Putamen (tissue), 1 donor: Measurements from ENCODE around the gene NSD2.
"Not testable (repeated sequence)": the region's sequence is repeated elsewhere in the genome, so short reads cannot be mapped to it uniquely, and the experiment has no call there.

Source experiments
- DNase-seq: peaks from one replicate; pipeline ENCODE4 v3.0.0-alpha.2; 2016; ENCODE audit warnings: low spot score

NSD2 gene

DNA sequence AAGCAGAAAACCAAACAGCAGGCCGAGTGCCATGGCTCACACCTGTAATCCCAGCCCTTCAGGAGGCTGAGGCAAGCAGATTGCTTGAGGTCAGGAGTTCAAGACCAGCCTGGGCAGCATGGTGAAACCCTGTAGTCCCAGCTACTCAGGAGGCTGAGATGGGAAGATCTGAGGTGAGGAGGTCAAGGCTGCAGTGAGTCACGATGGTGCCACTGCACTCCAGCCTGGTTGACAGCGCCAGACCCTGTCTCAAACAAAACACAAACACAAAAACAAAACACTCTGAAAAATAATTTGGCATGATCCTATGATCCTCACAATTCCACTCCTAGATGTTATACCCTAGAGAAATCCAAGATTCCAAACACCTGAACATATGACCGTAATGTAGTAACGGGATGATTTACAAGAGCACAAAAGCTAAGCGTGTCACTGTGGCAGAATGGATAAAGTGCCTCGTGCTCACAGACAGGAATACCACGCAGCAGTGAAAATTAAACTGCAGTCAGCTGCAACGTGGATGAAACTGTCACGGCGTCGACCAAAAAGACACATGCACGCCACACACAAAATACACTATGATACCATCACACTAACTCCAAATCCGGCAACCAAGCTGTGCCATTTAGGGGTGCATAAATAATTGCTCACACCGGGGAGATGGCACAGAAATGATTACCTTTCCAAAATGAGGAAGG, 135.9 kb downstream of the NSD2 start:
- DNase-seq: no peak

DNA sequence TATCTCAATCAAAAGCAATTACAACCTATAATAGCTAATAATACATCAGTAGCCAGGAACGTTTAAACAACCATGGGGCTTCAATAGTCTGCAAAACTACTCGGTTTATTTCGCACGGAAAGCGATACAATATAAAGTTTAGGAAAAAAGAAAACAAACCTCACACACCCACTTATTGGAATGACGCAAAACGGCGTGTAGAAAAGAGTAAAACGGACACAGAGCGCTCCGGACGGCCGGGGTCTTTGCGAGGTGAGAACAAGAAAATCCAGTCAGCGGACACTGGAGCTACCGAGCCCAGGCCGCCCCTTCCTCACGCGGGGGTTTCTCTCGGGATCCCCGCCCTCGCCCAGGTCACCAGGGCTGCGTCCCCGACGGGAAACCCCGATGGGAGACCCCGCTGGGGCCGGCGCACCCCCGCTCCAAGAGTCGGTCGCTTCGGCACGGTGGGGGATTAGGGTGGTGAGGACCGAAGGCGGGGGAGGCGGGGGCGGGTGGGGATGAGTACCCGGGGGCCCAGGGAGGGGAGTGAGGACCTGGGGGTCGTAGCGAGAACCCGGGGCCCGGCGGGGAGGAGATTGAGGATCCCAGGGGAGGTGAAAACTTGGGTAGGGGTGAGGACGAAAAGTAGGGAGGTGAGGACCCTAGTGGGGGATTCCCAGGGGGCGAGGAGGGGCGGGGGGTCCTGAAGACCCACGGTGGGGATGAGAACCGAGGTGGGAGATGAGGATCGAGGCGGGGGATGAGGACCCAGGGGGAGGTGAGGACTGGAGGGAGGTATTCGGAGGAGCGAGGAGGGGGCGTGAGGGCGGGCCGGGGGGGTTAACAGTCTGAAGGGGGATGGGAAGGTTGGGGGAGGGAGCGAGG, 136.8 kb downstream of the NSD2 start:
- no peak for DNase-seq

DNA sequence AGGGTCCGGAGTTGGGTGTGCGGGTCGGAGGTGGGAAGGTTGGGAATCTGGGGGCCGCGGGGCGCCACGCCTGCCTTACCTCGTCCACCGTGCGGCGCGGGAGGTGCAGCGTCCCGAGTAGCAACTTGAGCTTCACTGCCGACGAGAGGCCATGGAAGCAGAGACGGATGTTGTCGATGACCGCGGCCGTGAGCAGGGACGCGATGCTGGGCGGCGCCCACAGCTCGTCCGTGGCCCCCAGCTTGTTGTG, 137.4 kb downstream of the NSD2 start:
- DNase-seq: no peak

DNA sequence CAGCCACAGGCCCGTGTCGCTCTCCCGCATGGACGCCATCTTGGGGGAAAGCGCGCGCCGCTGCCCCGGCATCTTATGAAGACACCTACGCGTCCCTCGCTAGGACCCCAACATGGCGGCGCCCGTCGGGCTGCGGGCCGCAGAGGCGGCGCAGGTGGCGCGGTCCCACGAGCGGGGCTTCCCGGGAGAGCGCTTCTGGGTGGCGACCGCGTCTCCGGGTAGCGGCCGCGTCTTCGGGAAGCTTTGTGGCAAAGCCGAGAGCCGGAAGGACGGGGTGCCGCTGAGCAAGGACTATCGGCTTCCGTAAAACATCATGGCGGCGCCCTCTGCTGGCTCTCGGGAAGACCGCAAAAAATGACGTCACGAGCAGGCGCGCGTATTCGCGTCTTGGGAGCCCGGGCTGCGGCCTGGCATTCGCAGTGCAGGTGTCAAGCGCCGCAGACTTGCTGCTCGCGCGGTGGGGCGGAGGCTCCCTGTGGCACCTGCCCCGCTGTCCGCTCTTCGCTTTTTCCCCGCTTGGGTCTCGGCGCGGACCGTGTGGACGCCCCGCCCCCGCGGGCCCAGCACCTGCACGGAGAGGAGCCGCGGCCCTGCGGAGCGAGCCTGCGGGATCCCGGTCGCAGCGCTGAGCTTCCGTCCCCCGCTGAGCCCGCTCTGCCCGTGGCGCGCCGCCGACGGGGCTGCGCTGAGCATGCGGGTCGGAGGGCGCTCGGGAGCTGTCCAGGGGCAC, 137.9 kb downstream of the NSD2 start, which contains the start of gene NELFA:
TSS of gene NELFA (minus strand) at position 54 of the 730 bp plus-strand sequence. CDS start at position 39, 15 bp downstream.
- peak; percentile 96 for DNase-seq

DNA sequence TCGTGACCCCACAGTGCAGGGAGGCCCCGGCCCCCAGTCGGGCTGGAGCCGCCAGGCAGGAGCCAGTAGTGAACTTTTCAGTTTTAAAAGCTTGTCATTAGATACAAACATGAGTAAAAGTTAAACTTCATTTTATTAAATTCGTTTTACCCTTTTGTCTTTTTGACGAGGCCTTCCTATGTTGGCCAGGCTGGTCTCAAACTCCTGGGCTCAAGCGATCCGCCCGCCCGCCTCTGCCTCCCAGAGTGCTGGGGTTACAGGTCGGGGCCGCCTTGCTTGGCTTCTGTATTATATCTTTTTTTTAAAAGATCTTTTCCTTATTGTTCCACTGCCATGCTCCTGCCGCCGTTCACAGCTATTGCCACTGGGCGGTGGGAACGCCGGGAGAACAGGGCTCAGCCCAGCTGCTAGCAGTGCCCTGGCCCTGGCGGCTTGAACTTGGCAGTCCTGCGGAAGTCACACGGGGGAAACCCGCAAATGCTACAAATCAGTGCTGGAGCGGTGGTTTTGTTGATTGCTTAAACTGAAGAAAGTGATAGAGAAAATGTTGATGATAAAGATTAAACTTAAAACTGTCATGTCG, 138.5 kb downstream of the NSD2 start:
- DNase-seq: peak; percentile 47

DNA sequence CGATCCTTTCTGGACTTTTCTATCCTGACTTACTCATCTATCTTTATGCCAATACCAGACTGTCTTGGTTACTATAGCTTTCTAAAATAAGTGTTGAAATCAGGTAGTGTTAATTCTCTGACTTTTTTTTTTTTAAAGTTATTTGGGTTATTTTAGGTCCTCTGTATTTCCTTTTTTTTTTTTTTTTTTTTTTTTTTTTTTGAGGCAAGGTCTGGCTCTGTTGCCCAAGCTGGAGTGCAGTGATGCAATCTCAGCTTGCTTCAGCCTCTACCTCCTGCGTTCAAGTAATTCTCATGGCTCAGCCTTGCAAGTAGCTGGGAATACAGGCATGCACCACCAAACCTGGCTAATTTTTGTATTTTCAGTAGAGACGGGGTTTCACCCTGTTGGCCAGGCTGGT, 140.4 kb downstream of the NSD2 start:
- no peak for DNase-seq

DNA sequence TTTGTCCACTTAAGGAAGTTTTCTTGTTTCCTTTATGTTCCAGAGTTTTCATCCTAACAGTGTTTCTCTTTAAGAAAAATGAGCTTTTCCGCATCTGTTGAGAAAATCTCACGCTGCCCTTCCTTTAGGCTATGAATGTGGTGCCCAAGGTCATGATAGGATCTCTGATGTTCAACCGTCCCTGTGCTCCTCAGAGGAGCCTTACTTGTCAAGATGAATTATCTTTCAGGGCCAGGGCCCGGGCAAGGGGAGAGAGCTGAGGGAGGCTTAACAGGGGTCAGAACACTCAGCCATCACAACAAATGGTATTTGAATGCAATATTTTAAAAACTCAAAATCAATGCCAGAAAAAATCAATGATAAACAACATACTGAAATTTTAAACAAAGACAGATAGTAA, 143.8 kb downstream of the NSD2 start:
- no peak for DNase-seq

DNA sequence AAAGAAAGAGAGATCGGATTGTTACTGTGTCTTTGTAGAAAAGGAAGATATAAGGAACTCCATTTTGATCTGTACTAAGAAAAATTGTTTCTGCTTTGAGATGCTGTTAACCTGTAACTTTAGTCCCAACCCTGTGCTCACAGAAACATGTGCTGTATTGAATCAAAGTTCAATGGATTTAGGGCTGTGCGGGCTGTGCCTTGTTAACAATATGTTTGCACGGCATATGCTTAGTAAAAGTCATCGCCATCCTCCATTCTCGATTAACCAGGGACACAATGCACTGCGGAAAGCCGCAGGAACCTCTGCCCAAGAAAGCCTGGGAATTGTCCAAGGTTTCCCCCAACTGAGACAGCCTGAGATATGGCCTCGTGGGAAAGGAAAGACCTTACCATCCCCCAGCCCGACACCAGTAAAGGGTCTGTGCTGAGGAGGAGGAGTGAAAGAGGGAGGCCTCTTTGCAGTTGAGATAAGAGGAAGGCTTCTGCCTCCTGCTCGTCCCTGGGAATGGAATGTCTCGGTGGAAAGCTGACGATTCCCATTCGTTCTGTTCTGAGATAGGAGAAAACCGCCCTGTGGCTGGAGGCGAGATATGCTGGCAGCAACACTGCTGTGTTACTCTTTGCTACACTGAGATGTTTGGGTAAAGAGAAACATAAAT, 150.3 kb downstream of the NSD2 start:
- not testable (repeated sequence) for DNase-seq

DNA sequence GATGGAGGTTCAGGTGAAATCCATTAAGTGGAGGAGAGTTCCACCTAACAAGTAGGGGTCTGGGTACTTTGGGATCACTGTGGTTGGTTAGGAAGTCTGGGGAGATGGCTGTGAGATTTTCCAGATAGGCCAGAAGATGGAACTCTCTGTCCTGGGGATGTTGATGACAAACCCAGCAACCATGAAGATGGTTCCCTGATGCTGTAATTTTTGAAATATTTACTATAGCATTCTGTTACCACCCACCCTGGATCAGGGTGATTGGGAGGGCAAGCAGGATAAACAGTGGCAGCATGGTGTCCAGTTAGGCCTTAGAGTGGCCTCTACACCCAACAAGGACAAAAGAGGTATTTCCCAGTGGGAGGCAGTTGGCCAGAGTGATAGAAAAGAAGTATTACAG, 153.5 kb downstream of the NSD2 start:
- no peak for DNase-seq

DNA sequence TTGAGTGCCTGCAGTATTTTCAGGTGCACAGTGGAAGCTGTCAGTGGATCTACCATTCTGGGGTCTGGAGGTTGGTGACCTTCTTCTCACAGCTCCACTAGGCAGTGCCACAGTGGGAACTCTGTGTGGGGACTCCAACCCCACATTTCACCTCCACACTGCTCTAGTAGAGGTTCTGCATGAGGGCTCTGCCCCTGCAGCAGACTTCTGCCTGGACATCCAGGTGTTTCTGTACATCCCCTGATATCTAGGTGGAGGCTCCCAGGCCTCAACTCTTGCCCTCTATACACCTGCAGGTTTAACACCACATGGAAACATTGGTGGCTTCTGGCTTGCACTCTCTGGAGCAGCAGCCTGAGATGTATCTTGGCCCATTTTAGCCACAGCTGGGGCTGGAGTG, 154.6 kb downstream of the NSD2 start:
- DNase-seq: no peak

DNA sequence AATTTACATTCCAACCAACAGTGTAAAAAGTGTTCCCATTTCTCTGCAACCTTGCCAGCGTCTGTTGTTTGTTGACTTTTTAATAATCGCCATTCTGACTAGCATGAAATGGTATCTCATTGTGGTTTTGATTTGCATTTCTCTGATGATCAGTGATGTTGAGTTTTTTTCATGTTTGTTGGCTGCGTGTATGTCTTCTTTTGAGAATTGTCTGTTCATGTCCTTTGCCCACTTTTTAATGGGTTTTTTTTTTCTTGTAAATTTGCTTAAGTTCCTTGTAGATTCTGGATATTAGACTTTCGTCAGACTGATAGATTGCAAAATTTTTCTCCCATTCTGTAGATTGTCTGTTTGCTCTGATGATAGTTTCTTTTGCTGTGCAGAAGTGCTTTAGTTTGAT, 155.9 kb downstream of the NSD2 start:
- not testable (repeated sequence) for DNase-seq

DNA sequence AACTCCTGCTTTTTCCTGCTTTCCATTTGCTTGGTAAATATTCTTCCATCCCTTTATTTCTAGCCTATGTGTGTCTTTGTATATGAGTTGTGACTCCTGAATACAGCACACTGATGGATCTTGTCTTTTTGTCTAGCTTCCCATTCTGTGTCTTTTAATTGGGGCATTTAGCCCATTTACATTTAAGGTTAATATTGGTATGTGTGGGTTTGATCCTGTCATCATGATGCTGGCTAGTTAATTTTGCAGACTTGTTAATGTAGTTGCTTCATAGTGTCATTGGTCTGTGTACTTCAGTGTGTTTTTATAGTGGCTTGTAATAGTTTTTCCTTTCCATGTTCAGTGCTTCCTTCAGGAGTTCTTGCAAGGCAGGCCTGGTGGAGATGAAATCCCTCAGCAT, 160.0 kb downstream of the NSD2 start:
- not testable (repeated sequence) for DNase-seq
